GM19395 (cell line): ENCODE measurements around the gene F12.
A peak's percentile ranks its signal among the peaks of the same experiment; 100 is the strongest.

ENCODE experiments used
- ATAC-seq: cut with Tn5 transposase; IDR thresholded peaks from one replicate; pipeline ENCODE4 v1.9.1; 2021; ENCODE audit warnings: mild to moderate bottlenecking, moderate library complexity; ENCODE audit not compliant: unreplicated experiment

The F12 gene

DNA sequence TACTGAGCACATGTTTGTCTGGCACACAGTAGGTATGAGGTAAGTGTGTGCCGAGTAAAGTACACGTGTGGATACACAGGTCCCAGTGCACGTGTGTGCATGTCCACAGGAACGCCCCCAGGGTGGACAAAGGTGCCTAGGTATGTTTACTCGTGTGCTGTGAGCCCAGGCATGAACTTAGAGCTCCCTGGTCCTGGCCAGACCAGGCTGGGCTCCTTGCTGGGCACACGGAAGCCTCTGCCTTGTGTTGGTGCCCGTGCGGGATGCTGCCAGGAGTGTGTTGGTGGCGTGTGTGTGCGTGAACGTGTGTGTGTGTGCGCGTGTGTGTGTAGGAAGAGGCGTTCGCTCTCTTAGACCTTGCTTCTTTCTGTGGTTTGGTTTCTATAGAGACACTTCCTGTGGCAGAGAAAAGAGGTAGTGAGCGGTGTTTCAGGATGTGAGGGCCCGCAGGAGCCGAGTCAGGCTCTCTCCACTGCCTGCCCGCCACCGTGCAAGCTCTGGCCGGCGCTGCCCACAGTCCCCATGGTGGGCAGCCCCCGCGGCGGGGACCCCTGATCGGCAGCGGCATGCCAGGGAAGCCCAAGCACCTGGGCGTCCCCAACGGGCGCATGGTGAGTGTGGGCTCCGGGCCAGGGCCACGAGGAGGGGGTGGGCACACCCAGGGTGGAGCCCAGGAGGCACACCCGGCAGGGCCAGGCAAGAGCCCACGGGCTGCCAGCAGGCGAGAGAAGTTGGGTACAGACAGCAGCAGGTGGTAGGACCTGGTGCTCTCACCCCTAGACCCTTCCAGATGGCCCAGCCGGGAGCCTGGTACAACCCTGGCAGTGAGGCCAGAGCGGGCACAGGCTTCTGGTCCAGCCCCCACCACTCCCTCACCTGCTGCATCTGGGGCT lies 51.7 kb downstream of the F12 start, which contains the start of gene RGS14:
Gene RGS14, plus strand, starts transcription at position 466 of the 893 bp plus-strand sequence. Its CDS starts 101 bp downstream, at position 567.
- peak; percentile 89 for ATAC-seq

DNA sequence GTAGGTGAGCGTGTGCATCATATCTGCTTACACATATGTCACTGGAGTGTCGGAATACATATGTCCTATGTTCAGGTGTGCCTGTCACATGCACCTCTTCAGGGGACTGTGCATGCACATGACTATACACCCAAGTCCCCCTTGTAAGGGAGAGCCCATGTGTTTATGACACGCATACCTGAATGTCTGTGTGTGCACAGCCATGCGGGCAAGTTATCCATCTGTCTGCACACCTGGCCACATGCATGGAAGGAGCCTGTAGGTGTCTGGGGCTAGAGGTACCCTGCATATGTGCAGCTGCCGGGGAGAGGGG lies 52.3 kb downstream of the F12 start:
- no peak for ATAC-seq

DNA sequence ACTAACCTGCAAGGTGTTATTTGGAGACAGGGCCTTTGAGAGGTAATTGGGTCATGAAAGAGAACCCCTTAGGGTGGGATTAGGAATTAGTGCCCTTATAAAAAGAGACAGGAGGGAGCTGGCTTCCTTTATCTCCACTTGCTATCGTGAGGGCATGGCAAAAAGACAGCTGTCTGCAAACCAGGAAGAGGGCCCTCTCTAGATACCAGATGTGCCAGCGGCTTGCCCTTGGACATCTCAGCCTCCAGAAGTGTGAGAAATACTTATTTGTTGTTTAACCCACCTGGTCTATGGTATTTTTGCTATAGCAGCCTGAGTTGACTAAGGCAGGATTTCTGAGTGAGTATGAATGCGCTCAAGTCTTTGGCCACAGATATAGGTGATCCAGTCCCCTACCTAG lies 52.6 kb downstream of the F12 start:
- no peak for ATAC-seq

DNA sequence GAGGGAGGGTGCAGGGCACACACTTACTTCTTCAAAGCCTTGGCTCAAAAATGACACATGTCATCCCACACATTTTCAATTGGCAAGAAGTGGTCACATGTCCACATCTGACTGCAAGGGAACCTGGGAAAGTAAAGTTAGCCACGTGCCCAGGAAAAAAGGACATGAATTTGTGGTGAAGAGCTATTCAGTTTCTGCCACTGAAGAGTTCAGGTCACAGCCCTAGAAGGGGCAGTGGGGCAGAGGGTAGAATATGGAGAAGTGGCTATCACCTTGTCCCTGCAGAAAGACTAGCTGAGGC lies 53.5 kb downstream of the F12 start:
- no peak for ATAC-seq

DNA sequence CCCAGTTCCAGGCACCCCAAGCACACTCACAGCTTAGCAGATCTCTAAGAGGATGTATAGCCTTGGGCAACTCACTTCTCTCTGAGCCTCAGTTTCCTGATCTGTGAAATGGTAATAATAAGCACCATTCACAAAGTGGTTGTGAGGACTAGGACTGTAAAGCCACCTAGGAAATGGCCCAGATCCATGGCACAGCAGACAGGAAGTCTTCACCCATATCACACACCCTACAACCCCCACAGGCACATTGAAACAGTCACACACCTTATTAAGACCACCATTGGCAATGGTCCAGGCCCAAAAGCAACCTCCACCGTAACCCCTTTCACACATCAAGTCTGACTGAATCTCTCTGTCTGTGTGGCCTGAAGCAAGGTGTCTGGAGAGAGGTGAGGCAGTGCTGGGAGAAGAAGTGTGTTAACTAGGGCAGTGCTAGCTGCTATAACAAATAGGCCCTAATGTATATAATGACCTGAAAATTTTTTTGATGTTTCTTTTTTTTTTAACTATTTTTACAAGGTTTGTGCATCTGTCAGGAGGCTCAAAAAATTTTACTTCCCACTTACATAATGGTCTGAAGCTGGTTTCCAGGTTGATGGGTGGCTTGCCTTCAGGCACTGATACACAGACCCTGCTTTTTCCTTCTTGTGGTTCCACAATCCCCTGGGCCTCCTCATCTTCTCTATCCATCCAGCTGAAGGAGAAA lies 54.0 kb downstream of the F12 start:
- no peak for ATAC-seq

DNA sequence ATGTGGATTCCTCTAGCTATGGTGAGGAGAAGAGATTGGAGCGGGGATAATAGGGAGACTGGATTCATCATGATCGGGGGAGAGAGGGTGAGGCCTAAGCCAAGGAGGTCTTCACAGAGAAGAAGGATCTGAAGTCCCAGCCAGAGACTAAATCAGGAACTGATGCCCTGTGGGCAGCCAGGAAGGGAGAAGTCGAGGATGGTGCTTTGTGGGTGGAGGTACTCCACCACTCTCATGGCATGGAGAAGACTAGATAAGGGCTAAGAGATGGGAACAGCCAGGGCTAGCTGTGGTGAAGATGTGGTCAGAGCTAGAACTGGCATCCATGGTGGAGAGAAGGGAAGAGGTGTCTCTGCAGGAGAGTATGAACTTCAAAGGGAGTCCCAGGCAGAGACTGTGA lies 54.7 kb downstream of the F12 start:
- ATAC-seq = no peak

DNA sequence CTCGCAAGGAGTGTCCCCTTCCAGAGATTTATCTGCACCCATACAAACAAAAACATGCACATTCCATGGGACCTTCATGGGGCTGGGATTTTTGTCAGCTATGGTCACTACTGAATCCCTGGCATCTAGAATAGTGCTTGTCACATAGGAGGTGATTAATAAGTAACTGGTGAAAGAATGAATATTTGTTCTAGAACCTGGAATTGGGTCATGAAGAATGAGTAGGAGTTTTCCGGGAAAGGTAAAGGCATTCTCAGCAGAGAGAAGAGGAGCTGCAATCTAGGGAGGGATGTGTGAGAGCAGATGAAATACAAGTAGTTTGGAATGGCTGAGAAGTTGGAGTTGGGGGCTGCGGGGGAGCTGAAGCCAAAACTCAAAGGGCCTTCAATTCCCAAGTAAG lies 55.1 kb downstream of the F12 start:
- ATAC-seq = no peak

DNA sequence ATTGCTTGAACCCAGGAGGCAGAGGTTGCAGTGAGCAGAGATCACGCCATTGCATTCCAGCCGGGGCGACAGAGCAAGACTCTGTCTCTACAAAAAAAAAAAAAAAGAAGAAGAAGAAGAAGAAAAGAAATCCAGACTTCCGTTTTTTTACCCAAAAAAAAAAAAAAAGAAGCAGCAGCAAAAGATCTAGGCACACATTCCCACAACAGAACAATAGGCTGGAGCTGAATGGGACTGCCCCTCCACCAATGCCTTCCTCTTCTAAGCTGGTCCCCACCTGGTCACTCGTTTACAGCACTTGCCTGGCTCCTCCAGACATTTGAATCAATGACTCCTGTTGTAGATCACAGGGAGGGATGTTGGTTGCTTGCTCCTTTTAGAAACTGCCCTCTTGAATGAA lies 56.3 kb downstream of the F12 start:
- ATAC-seq = no peak
